ENCODE data around the gene NDUFS2. TPM values are rescaled to one million over a fixed set of nuclear protein-coding genes. Genes with fewer than 3 reads are reported as not detected.

Gene NDUFS2
- total and polyA plus RNA-seq, 8 donors, result 26.7 to 56.8 (median 31.1) TPM

DNA sequence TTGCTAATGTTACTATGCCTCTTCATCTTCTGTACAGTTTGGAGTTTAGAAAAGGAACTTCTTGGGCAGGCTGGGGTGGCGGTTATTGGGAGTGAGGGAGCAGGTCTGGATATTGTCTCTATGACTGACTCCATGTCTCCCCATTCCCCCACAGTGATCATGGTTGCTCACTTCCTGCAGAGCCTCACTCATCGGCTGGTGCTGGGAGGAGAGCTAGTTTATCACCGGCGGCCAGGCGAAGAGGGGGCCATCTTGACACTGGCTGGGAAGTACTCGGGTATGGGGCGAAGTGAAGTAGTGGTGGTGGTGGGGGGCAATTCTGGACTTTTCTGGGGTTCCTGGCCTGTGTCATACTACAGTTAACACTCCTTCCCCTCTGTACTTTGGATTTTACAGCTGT, 25.9 kb downstream of the NDUFS2 start:
- WGBS, 2 donors, result 92% methylated on average over 7 of the region's 7 CpGs
- DNase-seq (no peak), FAIRE-seq (no peak), ATAC-seq (no peak)
- TF ChIP-seq, protein P1, sequence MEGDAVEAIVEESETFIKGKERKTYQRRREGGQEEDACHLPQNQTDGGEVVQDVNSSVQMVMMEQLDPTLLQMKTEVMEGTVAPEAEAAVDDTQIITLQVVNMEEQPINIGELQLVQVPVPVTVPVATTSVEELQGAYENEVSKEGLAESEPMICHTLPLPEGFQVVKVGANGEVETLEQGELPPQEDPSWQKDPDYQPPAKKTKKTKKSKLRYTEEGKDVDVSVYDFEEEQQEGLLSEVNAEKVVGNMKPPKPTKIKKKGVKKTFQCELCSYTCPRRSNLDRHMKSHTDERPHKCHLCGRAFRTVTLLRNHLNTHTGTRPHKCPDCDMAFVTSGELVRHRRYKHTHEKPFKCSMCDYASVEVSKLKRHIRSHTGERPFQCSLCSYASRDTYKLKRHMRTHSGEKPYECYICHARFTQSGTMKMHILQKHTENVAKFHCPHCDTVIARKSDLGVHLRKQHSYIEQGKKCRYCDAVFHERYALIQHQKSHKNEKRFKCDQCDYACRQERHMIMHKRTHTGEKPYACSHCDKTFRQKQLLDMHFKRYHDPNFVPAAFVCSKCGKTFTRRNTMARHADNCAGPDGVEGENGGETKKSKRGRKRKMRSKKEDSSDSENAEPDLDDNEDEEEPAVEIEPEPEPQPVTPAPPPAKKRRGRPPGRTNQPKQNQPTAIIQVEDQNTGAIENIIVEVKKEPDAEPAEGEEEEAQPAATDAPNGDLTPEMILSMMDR (IDR thresholded peaks at IDR 0.05), result no peak
- Histone ChIP-seq H3K4me1 (peaks cover 0 to 11% (median 0%) of the 10 kb centered on the region in 3 donors), H3K27me3 (no peaks in the 10 kb centered on the region), H3K27ac (no peak overlapping the region), H3K9me3 (no peaks in the 10 kb centered on the region), H3K36me3 (no peaks in the 10 kb centered on the region), H3K4me3 (no peak overlapping the region)
- intact Hi-C loops (cut with DNase I), result loop anchor here in 1 of 3 donors (5.0 to 10.0 kb wide), 2 partner anchors 69 to 147 kb away; no protein-coding TSS in a partner anchor

DNA sequence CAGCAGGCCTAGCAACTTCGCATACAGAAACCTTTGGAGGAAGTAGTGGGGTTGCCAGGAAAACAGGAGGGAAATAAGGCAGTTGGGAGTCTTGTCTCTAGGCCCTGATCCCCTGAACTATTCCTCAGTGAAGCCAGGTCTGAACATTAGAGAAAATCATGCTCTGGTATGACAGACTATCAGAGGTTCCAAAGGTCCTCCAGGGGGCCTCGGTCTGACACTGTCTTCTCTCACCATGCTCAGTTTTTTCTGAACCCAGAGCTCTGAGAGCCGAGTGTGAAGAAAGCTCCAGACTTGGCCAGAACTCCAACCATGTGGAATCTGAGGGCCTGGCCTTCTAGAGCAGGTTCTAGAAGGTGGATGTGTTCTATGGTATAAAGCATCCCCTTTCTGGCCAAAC, 27.7 kb downstream of the NDUFS2 start:
- H3K9me3 ChIP-seq, result no peaks in the 10 kb centered on the region
- TF ChIP-seq, protein P1 (IDR thresholded peaks at IDR 0.05), result no peak
- no peak for DNase-seq
- no peaks in the 10 kb centered on the region for H3K36me3 ChIP-seq
- ATAC-seq, result no peak
- no peak overlapping the region for H3K27ac ChIP-seq
- no peaks in the 10 kb centered on the region for H3K27me3 ChIP-seq
- peaks cover 0 to 11% (median 0%) of the 10 kb centered on the region in 3 donors for H3K4me1 ChIP-seq
- WGBS, 2 donors, result 66 to 69% methylated on average over 3 of the region's 3 CpGs
- intact Hi-C loops (cut with DNase I), result loop anchor here in 2 of 3 donors (5.0 to 10.0 kb wide), 3 partner anchors 55 to 145 kb away; no protein-coding TSS in a partner anchor
- H3K4me3 ChIP-seq, result no peak overlapping the region
- FAIRE-seq, result no peak

DNA sequence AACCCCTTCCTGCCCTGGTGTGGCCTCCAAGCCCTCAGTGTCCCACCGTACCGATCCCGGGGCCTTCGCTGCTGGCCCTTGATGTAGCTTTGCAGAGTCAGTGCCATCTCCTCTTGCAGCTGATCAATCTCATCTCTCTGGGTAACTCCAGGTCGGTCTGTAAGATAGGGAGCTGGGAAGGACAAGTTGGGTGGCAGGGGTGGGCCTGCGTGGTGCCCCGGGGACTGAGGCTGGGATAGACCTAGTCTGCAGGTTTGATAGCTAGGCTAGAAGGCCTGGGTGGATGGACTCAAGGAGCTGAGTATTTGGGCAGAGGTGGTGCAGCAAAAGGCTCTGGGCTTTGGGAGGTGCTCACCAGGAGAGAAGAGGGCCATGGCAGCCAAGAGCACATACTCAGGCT, 28.6 kb downstream of the NDUFS2 start:
- intact Hi-C loops (cut with DNase I), result loop anchor here in 1 of 3 donors (10.0 kb wide), 1 partner anchor 54 kb away; no protein-coding TSS in a partner anchor
- ATAC-seq, result no peak

DNA sequence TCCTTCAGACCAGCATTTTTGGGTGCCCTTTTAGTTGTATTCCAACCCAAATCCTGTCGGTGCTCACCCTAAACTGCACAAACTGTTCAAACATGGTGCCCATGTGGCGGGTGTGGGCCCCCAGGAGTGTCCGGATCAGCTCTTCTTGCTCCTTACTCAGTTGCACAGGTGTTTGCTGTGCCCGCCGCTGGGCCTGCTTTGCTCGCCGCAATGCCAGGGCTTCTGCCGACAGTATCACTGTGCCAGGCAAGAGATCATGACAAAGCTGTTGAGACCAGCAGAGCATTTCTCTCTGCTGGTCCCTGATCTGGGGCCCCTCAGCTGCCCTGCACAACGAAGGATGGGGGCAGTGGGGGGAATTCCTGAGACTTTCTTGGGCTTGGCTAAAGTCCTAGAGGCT, 30.9 kb downstream of the NDUFS2 start:
- whole genome bisulfite sequencing, 2 donors, result 73 to 82% methylated on average over 9 of the region's 9 CpGs
- ATAC-seq, result no peak

More for the DNA sequence above, 28.6 kb downstream of the NDUFS2 start:
- no peak overlapping the region for H3K4me3 ChIP-seq
- DNase-seq, result no peak
- WGBS, 2 donors, result 89 to 90% methylated on average over 7 of the region's 7 CpGs
- H3K9me3 ChIP-seq, result no peaks in the 10 kb centered on the region
- no peaks in the 10 kb centered on the region for H3K36me3 ChIP-seq
- no peak overlapping the region for H3K27ac ChIP-seq
- peaks cover 0 to 11% (median 0%) of the 10 kb centered on the region in 3 donors for H3K4me1 ChIP-seq
- no peak for FAIRE-seq
- H3K27me3 ChIP-seq, result no peaks in the 10 kb centered on the region
- TF ChIP-seq, protein P1 (IDR thresholded peaks at IDR 0.05), result no peak

More for the DNA sequence above, 30.9 kb downstream of the NDUFS2 start:
- FAIRE-seq (no peak), DNase-seq (no peak)
- no peak overlapping the region for H3K27ac ChIP-seq
- H3K4me3 ChIP-seq, result no peak overlapping the region
- intact Hi-C loops (cut with DNase I), result loop anchor here in 1 of 3 donors (10.0 kb wide), 1 partner anchor 52 kb away; no protein-coding TSS in a partner anchor
- TF ChIP-seq, protein P1 (IDR thresholded peaks at IDR 0.05), result no peak
- H3K36me3 ChIP-seq, result no peaks in the 10 kb centered on the region
- H3K27me3 ChIP-seq, result no peaks in the 10 kb centered on the region
- no peaks in the 10 kb centered on the region for H3K9me3 ChIP-seq
- H3K4me1 ChIP-seq, result no peaks in the 10 kb centered on the region

Measured in pancreas (tissue), 10 donors.